Measurements from ENCODE around the gene PLEKHG3.
"Not testable (repeated sequence)": the region's sequence is repeated elsewhere in the genome, so short reads cannot be mapped to it uniquely, and the experiment has no call there.

PLEKHG3 gene

GRCh38 chr14:64688811-64689281, 15.4 kb upstream of the PLEKHG3 start:
- DNase-seq = no peak

- DNase-seq = no peak
Measured at GRCh38 chr14:64689289-64689688, 14.9 kb upstream of the PLEKHG3 start.

GRCh38 chr14:64690607-64691006, 13.6 kb upstream of the PLEKHG3 start:
- DNase-seq = not testable (repeated sequence)

- no peak for DNase-seq
Measured at GRCh38 chr14:64691376-64691775, 12.8 kb upstream of the PLEKHG3 start.

- DNase-seq = no peak
Measured at GRCh38 chr14:64692189-64692985, 11.8 kb upstream of the PLEKHG3 start.

GRCh38 chr14:64692986-64693809, 11.0 kb upstream of the PLEKHG3 start:
- no peak for DNase-seq

- no peak for DNase-seq
Measured at GRCh38 chr14:64693810-64694165, 10.4 kb upstream of the PLEKHG3 start.

GRCh38 chr14:64695071-64695470, 9.2 kb upstream of the PLEKHG3 start:
- DNase-seq = no peak

- DNase-seq = no peak
Measured at GRCh38 chr14:64696355-64696857, 7.8 kb upstream of the PLEKHG3 start.

GRCh38 chr14:64698903-64699302, 5.3 kb upstream of the PLEKHG3 start:
- DNase-seq = no peak

GRCh38 chr14:64700290-64700689, 3.9 kb upstream of the PLEKHG3 start:
- no peak for DNase-seq

- DNase-seq = no peak
Measured at GRCh38 chr14:64700894-64701293, 3.3 kb upstream of the PLEKHG3 start.

- no peak for DNase-seq
Measured at GRCh38 chr14:64701660-64702059, 2.6 kb upstream of the PLEKHG3 start.

- DNase-seq = peak; percentile 58
Measured at GRCh38 chr14:64702493-64703394, 1.5 kb upstream of the PLEKHG3 start.

- no peak for DNase-seq
Measured at GRCh38 chr14:64703395-64704142, 655 bp upstream of the PLEKHG3 start.

GRCh38 chr14:64704743-64705380, 638 bp downstream of the PLEKHG3 start:
- DNase-seq = no peak

- DNase-seq = no peak
Measured at GRCh38 chr14:64705381-64706118, 1.3 kb downstream of the PLEKHG3 start.

GRCh38 chr14:64706119-64706592, 1.9 kb downstream of the PLEKHG3 start:
- DNase-seq = no peak

- DNase-seq = no peak
Measured at GRCh38 chr14:64706593-64707193, 2.5 kb downstream of the PLEKHG3 start.

- DNase-seq = no peak
Measured at GRCh38 chr14:64707661-64708060, 3.4 kb downstream of the PLEKHG3 start.

All from NCI-H1105 (cell line).